Hepatocyte (in vitro differentiated cells): ENCODE measurements around the gene ZNF28. TPM values are rescaled to one million over a fixed set of nuclear protein-coding genes. Genes with fewer than 3 reads are reported as not detected.
A peak's percentile ranks its signal among the peaks of the same experiment; 100 is the strongest.
"Not testable (repeated sequence)": the region's sequence is repeated elsewhere in the genome, so short reads cannot be mapped to it uniquely, and the experiment has no call there.

Experiments
- DNase-seq: peaks from one replicate; pipeline ENCODE4 v3.0.0-alpha.2; 2016; ENCODE audit warnings: low spot score
- H2AFZ ChIP-seq: fragments of 200-600 bp; sonication (generic); 2 replicates; pipeline ENCODE4 v1.6.0; 2016; ENCODE audit warnings: antibody characterized with exemption, mild to moderate bottlenecking
- H3K27ac ChIP-seq: fragments of 200-600 bp; sonication (generic); 2 replicates; pipeline ENCODE4 v1.5.1; 2016; ENCODE audit warnings: mild to moderate bottlenecking
- H3K27me3 ChIP-seq: fragments of 200-600 bp; sonication (generic); 2 replicates; pipeline ENCODE4 v1.6.1; 2016
- H3K36me3 ChIP-seq: fragments of 200-600 bp; sonication (generic); replicated peaks from 2 replicates; pipeline ENCODE4 v1.5.1; 2016; ENCODE audit warnings: low read depth; ENCODE audit not compliant: insufficient read depth
- H3K4me1 ChIP-seq: fragments of 200-600 bp; sonication (generic); 2 replicates; pipeline ENCODE4 v1.5.1; 2016; ENCODE audit warnings: mild to moderate bottlenecking, moderate library complexity; ENCODE audit not compliant: insufficient read depth
- H3K4me2 ChIP-seq: fragments of 200-600 bp; sonication (generic); 2 replicates; pipeline ENCODE4 v1.6.0; 2016
- H3K4me3 ChIP-seq: fragments of 200-600 bp; sonication (generic); 2 replicates; pipeline ENCODE4 v1.5.1; 2016; ENCODE audit warnings: mild to moderate bottlenecking
- H3K79me2 ChIP-seq: fragments of 200-600 bp; sonication (generic); 2 replicates; pipeline ENCODE4 v1.6.0; 2017; ENCODE audit warnings: mild to moderate bottlenecking
- H3K9me2 ChIP-seq: fragments of 200-600 bp; sonication (generic); replicated peaks from 2 replicates; pipeline ENCODE4 v1.6.0; 2017; ENCODE audit warnings: mild to moderate bottlenecking; ENCODE audit not compliant: insufficient read depth
- H3K9me3 ChIP-seq: fragments of 200-600 bp; sonication (generic); 2 replicates; pipeline ENCODE4 v1.5.1; 2016; ENCODE audit warnings: low read depth, mild to moderate bottlenecking
- H4K20me1 ChIP-seq: fragments of 200-600 bp; sonication (generic); 2 replicates; pipeline ENCODE4 v1.6.0; 2016; ENCODE audit warnings: mild to moderate bottlenecking; ENCODE audit not compliant: insufficient read depth, poor library complexity, severe bottlenecking
- WGBS: methylation state at CpG from one replicate; pipeline ENCODE4 v1.1.6; 2016; ENCODE audit warnings: low lambda C conversion rate; ENCODE audit errors: missing lambda C conversion rate; 5-methylcytosine and 5-hydroxymethylcytosine counted together
- polyA plus RNA-seq: library from polyadenylated mRNA; unstranded; fragments of >200 nt; fragmentation: Nextera tagmentation; extraction: Ambion mirVana; gene quantifications from 2 replicates; pipeline ENCODE4 v1.2.1, GENCODE V29; 2016
- total RNA-seq: library from RNA; depleted of rRNA; stranded (reverse); fragments of >200 nt; gene quantifications from 2 replicates; pipeline ENCODE4 v1.2.3, GENCODE V29; 2014

Gene ZNF28
- total RNA-seq: 19.3 and 22.4 TPM in 2 replicates
- polyA plus RNA-seq: 13.3 and 17.4 TPM in 2 replicates

GRCh38 chr19:52821204-52821960, at the start of gene ZNF28:
ZNF28 (minus strand) TSS chr19:52821633; CDS start chr19:52817958, 3,675 bp downstream.
- H2AFZ ChIP-seq: peak within 1 kb of the TSS; percentile 98
- H3K36me3 ChIP-seq, H3K79me2 ChIP-seq, H3K27me3 ChIP-seq, H4K20me1 ChIP-seq, H3K9me3 ChIP-seq, H3K4me1 ChIP-seq, H3K9me2 ChIP-seq: not testable (repeated sequence)
- H3K4me3 ChIP-seq: peak within 1 kb of the TSS; percentile 92
- peak within 1 kb of the TSS; percentile 82 for H3K4me2 ChIP-seq
- DNase-seq: peak; percentile 65
- WGBS: 4% methylated on average over 34 of the region's 44 CpGs
- peak within 1 kb of the TSS; percentile 81 for H3K27ac ChIP-seq

- WGBS: 95% methylated on average over 11 of the region's 11 CpGs
- not testable (repeated sequence) for H3K36me3 ChIP-seq, H3K4me3 ChIP-seq, H2AFZ ChIP-seq, H4K20me1 ChIP-seq, H3K9me3 ChIP-seq, H3K27me3 ChIP-seq, DNase-seq, H3K79me2 ChIP-seq, H3K4me2 ChIP-seq, H3K4me1 ChIP-seq, H3K9me2 ChIP-seq, H3K27ac ChIP-seq
These were observed 46.6 kb upstream of the ZNF28 start for GRCh38 chr19:52868031-52868430.

GRCh38 chr19:52857378-52858191, 36.2 kb upstream of the ZNF28 start, which contains the start of gene ZNF468:
ZNF468 (minus strand) TSS chr19:52857619; CDS start chr19:52854272, 3,347 bp downstream.
- H3K4me2 ChIP-seq: peak within 1 kb of the TSS; percentile 86
- peak; percentile 81 for DNase-seq
- H3K9me2 ChIP-seq, H3K4me1 ChIP-seq, H3K9me3 ChIP-seq, H3K79me2 ChIP-seq, H4K20me1 ChIP-seq, H3K27me3 ChIP-seq, H3K36me3 ChIP-seq: not testable (repeated sequence)
- H2AFZ ChIP-seq: peak within 1 kb of the TSS; percentile 82
- peak within 1 kb of the TSS; percentile 81 for H3K27ac ChIP-seq
- 6% methylated on average over 41 of the region's 43 CpGs for WGBS
- peak within 1 kb of the TSS; percentile 61 for H3K4me3 ChIP-seq

GRCh38 chr19:52856540-52857377, 35.3 kb upstream of the ZNF28 start:
- H3K27me3 ChIP-seq, H3K79me2 ChIP-seq, H4K20me1 ChIP-seq, H3K4me1 ChIP-seq, H3K9me3 ChIP-seq, H3K9me2 ChIP-seq, H3K36me3 ChIP-seq: not testable (repeated sequence)
- DNase-seq: peak; percentile 23
- H3K4me2 ChIP-seq: peak overlapping the region; percentile 86
- WGBS: 4% methylated on average over 25 of the region's 31 CpGs
- peak overlapping the region; percentile 61 for H2AFZ ChIP-seq
- peak overlapping the region; percentile 81 for H3K27ac ChIP-seq
- peak overlapping the region; percentile 61 for H3K4me3 ChIP-seq

GRCh38 chr19:52847352-52847751, 25.9 kb upstream of the ZNF28 start:
- not testable (repeated sequence) for DNase-seq, H3K27ac ChIP-seq, H3K4me1 ChIP-seq, H3K36me3 ChIP-seq, H3K9me2 ChIP-seq, H3K27me3 ChIP-seq, H3K79me2 ChIP-seq, H3K4me3 ChIP-seq, H4K20me1 ChIP-seq, H2AFZ ChIP-seq, H3K4me2 ChIP-seq
- H3K9me3 ChIP-seq: peaks cover 31% of the 10 kb centered on the region
- 75% methylated on average over 5 of the region's 5 CpGs for WGBS

- not testable (repeated sequence) for H3K79me2 ChIP-seq, H4K20me1 ChIP-seq, H3K4me3 ChIP-seq, H3K4me1 ChIP-seq, H3K4me2 ChIP-seq, H3K9me2 ChIP-seq, H2AFZ ChIP-seq, H3K27me3 ChIP-seq, H3K27ac ChIP-seq, DNase-seq
- H3K36me3 ChIP-seq: peaks cover 29% of the 10 kb centered on the region
- H3K9me3 ChIP-seq: peaks cover 57% of the 10 kb centered on the region
- 97% methylated on average over 10 of the region's 10 CpGs for WGBS
These were observed 19.5 kb upstream of the ZNF28 start for GRCh38 chr19:52840825-52841465.

GRCh38 chr19:52834289-52834688, 12.9 kb upstream of the ZNF28 start:
- not testable (repeated sequence) for H4K20me1 ChIP-seq, H3K36me3 ChIP-seq, H3K9me2 ChIP-seq, H3K4me2 ChIP-seq, H3K9me3 ChIP-seq, H3K79me2 ChIP-seq, H3K4me3 ChIP-seq, H3K4me1 ChIP-seq, H3K27ac ChIP-seq, H2AFZ ChIP-seq, H3K27me3 ChIP-seq, DNase-seq
- WGBS: 100% methylated on average over 1 of the region's 1 CpG

GRCh38 chr19:52833541-52833940, 12.1 kb upstream of the ZNF28 start:
- H3K36me3 ChIP-seq, H3K27me3 ChIP-seq, DNase-seq, H3K27ac ChIP-seq, H3K9me2 ChIP-seq, H2AFZ ChIP-seq, H3K4me1 ChIP-seq, H3K9me3 ChIP-seq, H3K79me2 ChIP-seq, H4K20me1 ChIP-seq, H3K4me2 ChIP-seq, H3K4me3 ChIP-seq: not testable (repeated sequence)
- WGBS: 71% methylated on average over 5 of the region's 5 CpGs
